KMS-11 (cell line): ENCODE measurements around the gene MSI2.

Experiments used
- H2AFZ ChIP-seq: fragments of 200-600 bp; sonication (generic); 2 replicates; pipeline ENCODE4 v1.6.1; 2016; ENCODE audit warnings: antibody characterized with exemption, mixed run types, low read depth
- H3K27ac ChIP-seq: fragments of 200-600 bp; sonication (generic); 2 replicates; pipeline ENCODE4 v1.6.1; 2016; ENCODE audit warnings: mild to moderate bottlenecking, mixed run types
- H3K27me3 ChIP-seq: fragments of 200-600 bp; sonication (generic); 2 replicates; pipeline ENCODE4 v1.6.1; 2017; ENCODE audit warnings: mild to moderate bottlenecking, low read depth, mixed run types, moderate library complexity; ENCODE audit not compliant: insufficient read depth
- H3K36me3 ChIP-seq: fragments of 200-600 bp; sonication (generic); 2 replicates; pipeline ENCODE4 v1.6.1; 2017; ENCODE audit warnings: mild to moderate bottlenecking, mixed run types; ENCODE audit not compliant: insufficient read depth
- H3K4me1 ChIP-seq: fragments of 200-600 bp; sonication (generic); 2 replicates; pipeline ENCODE4 v1.6.1; 2016; ENCODE audit warnings: mild to moderate bottlenecking, low read depth, mixed run types; ENCODE audit not compliant: poor library complexity, severe bottlenecking
- H3K4me2 ChIP-seq: fragments of 200-600 bp; sonication (generic); 2 replicates; pipeline ENCODE4 v1.7.0; 2016; ENCODE audit warnings: mild to moderate bottlenecking, mixed run types
- H3K4me3 ChIP-seq: fragments of 200-600 bp; sonication (generic); IDR thresholded peaks from 2 replicates; pipeline ENCODE4 v1.6.1; 2017; ENCODE audit warnings: low read depth, low read length, mixed read lengths; ENCODE audit not compliant: insufficient read depth
- H3K79me2 ChIP-seq: fragments of 200-600 bp; sonication (generic); 2 replicates; pipeline ENCODE4 v1.6.1; 2016; ENCODE audit warnings: low read depth, mixed run types; ENCODE audit not compliant: insufficient read depth
- H3K9ac ChIP-seq: fragments of 200-600 bp; sonication (generic); 2 replicates; pipeline ENCODE4 v1.6.1; 2016; ENCODE audit warnings: mild to moderate bottlenecking, mixed run types
- H4K20me1 ChIP-seq: fragments of 200-600 bp; sonication (generic); 2 replicates; pipeline ENCODE4 v1.6.1; 2016; ENCODE audit warnings: mild to moderate bottlenecking, mixed run types; ENCODE audit not compliant: insufficient read depth
- CTCF ChIP-seq: fragments of 200-600 bp; sonication (generic); conservative IDR thresholded peaks from 2 replicates; pipeline ENCODE4 v1.6.1; 2017; ENCODE audit warnings: low read depth, mild to moderate bottlenecking, antibody characterized with exemption, low read length, moderate library complexity, mixed read lengths

Gene MSI2

GRCh38 chr17:57707892-57708291, 451.6 kb downstream of the MSI2 start:
- Histone ChIP-seq H3K79me2 (no peaks in the 10 kb centered on the region), H3K36me3 (no peaks in the 10 kb centered on the region), H2AFZ (no peak overlapping the region), H3K27ac (no peak overlapping the region), H3K27me3 (no peaks in the 10 kb centered on the region), H3K4me2 (no peak overlapping the region), H4K20me1 (no peaks in the 10 kb centered on the region), H3K4me1 (no peaks in the 10 kb centered on the region), H3K9ac (no peak overlapping the region), H3K4me3 (no peak overlapping the region)
- no peak for TF ChIP-seq CTCF

DNA sequence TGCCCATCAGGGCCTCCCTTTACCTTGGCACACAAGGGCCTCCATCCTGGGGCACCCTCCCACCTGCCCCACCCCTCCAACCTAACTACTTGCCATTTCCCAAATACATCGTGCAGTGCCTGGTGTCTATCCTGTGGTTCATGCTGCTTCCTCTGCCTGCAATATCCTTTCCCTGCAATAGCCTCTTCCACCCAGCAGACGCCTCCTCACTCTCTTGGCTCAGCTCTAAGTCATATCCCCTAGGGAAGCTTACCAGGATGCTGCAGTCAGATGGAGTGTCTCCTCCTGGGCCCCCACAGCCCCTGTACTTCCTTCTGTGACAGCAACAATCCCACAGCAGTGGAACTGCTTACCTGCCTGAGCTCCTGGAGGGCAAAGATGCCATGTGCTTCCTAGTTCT, 452.1 kb downstream of the MSI2 start:
- Histone ChIP-seq H3K4me3 (no peak overlapping the region), H3K4me1 (no peaks in the 10 kb centered on the region), H3K4me2 (no peak overlapping the region), H4K20me1 (no peaks in the 10 kb centered on the region), H2AFZ (no peak overlapping the region), H3K27me3 (no peaks in the 10 kb centered on the region), H3K79me2 (no peaks in the 10 kb centered on the region), H3K9ac (no peak overlapping the region), H3K36me3 (no peaks in the 10 kb centered on the region), H3K27ac (no peak overlapping the region)
- no peak for TF ChIP-seq CTCF

- no peak overlapping the region for H2AFZ ChIP-seq
- no peak for TF ChIP-seq CTCF
- H3K27me3 ChIP-seq, result no peaks in the 10 kb centered on the region
- H3K4me3 ChIP-seq, result no peak overlapping the region
- no peak overlapping the region for H3K9ac ChIP-seq
- H3K4me1 ChIP-seq, result no peaks in the 10 kb centered on the region
- H3K36me3 ChIP-seq, result no peaks in the 10 kb centered on the region
- no peaks in the 10 kb centered on the region for H4K20me1 ChIP-seq
- H3K79me2 ChIP-seq, result no peaks in the 10 kb centered on the region
- H3K4me2 ChIP-seq, result no peak overlapping the region
- H3K27ac ChIP-seq, result no peak overlapping the region
These were observed 456.8 kb downstream of the MSI2 start for GRCh38 chr17:57713140-57713539.

DNA sequence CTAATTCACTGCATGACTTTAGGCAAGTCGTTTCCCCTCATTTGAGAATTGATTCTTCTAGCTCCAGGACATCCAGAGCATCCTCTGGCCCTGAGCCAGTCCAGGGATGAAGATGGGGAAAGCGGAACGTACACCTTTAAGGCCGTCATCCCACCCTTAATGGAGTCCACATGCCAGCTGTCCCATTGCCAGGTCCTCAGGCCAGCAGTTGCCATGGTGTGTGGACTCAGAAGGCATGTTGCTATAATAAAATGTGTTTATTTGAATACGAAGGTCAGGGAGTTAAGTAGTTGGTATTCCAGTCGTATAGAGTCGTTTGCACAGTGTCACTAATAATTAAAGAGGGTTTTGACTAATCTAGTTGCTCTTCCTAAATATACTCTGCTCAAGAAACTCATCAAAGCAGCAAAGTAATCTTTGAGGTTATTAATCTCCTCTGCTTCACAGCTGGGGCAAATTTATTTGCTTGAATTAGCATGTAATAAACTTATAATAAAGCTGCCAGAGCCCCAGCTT, 458.4 kb downstream of the MSI2 start:
- Histone ChIP-seq H3K4me3 (no peak overlapping the region), H4K20me1 (no peaks in the 10 kb centered on the region), H3K4me2 (no peak overlapping the region), H3K27ac (no peak overlapping the region), H3K36me3 (no peaks in the 10 kb centered on the region), H2AFZ (no peak overlapping the region), H3K27me3 (no peaks in the 10 kb centered on the region), H3K4me1 (no peaks in the 10 kb centered on the region), H3K9ac (no peak overlapping the region), H3K79me2 (no peaks in the 10 kb centered on the region)
- TF ChIP-seq CTCF, result no peak
